ENCODE measurements around the gene HPD. TPM values are rescaled to one million over a fixed set of nuclear protein-coding genes. Genes with fewer than 3 reads are reported as not detected.

The HPD gene
- total RNA-seq (not detected), polyA plus RNA-seq (not detected), total RNA-seq (not detected)

GRCh38 chr12:121858662-121859572 lies at the start of gene HPD:
Gene HPD (minus strand): TSS chr12:121858859. CDS start chr12:121858823, 36 bp downstream.
- H3K27ac ChIP-seq (ENCODE audit: low read depth, low read length) = no peak within 1 kb of the TSS
- DNase-seq (no peak), ATAC-seq (no peak)
- no peak within 1 kb of the TSS for H3K4me3 ChIP-seq (ENCODE audit: low read length)
- Mint-ChIP-seq H3K36me3 (peaks cover 0 to 4% (median 0%) of the 10 kb centered on the region in 5 donors), H3K9me3 (no peaks in the 10 kb centered on the region), H3K4me1 (peaks cover 0 to 7% (median 0%) of the 10 kb centered on the region in 7 donors), H3K27me3 (no peaks in the 10 kb centered on the region), H3K27ac (no peak within 1 kb of the TSS), H3K4me3 (no peak within 1 kb of the TSS)
- H3K9me3 ChIP-seq (ENCODE audit: control insufficient read depth in 2 of 3, low read length in 3 of 3) = no peaks in the 10 kb centered on the region
- intact Hi-C loops (cut with micrococcal nuclease) = no loop called here
- H3K4me1 ChIP-seq (ENCODE audit: control insufficient read depth in 2 of 2, insufficient read depth in 2 of 2, low read length in 2 of 2) = no peaks in the 10 kb centered on the region
- ChIA-PET CTCF (no interaction called here), POLR2A (no interaction called here)
- H3K36me3 ChIP-seq (ENCODE audit: control insufficient read depth in 2 of 3, insufficient read depth in 3 of 3, low read length in 3 of 3) = no peaks in the 10 kb centered on the region
- H3K27me3 ChIP-seq (ENCODE audit: control insufficient read depth in 2 of 2, insufficient read depth in 2 of 2, low read length in 2 of 2) = no peaks in the 10 kb centered on the region

DNA sequence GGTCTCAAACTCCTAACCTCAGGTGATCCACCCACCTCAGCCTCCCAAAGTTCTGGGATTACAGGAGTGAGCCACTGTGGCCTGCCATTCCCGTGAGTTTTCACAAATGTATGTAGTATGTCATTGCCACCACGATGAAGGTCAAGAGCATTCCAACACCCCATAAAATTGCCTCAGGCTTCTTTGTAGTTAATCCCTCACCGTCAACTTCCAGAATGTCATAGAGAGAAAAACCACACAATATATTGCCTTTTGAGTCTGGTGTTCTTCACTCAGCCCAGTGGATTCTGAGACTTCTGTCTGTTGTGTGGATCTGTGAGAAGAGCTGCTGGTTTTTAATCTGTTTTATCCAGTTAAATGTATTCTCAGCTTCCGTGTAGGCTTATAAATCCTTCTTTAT lies 47.1 kb upstream of the HPD start:
- ChIA-PET CTCF (interaction anchor here (1.3 kb wide), 1 partner anchor 17 kb away, joined by 3 read pairs; no protein-coding TSS in a partner anchor), POLR2A (no interaction called here)
- no peak overlapping the region for H3K4me3 ChIP-seq (ENCODE audit: low read length)
- intact Hi-C loops (cut with micrococcal nuclease) = no loop called here
- DNase-seq = no peak
- H3K27me3 ChIP-seq (ENCODE audit: control insufficient read depth in 2 of 2, insufficient read depth in 2 of 2, low read length in 2 of 2) = no peaks in the 10 kb centered on the region
- no peak overlapping the region for H3K27ac ChIP-seq (ENCODE audit: low read depth, low read length)
- no peaks in the 10 kb centered on the region for H3K9me3 ChIP-seq (ENCODE audit: control insufficient read depth in 2 of 3, low read length in 3 of 3)
- no peaks in the 10 kb centered on the region for H3K27me3 Mint-ChIP-seq
- no peak overlapping the region for H3K4me3 Mint-ChIP-seq
- ATAC-seq = no peak
- peaks cover 7 to 13% (median 9%) of the 10 kb centered on the region in 7 donors for H3K4me1 Mint-ChIP-seq
- no peaks in the 10 kb centered on the region for H3K9me3 Mint-ChIP-seq
- H3K36me3 Mint-ChIP-seq = peaks cover 9 to 45% (median 27%) of the 10 kb centered on the region in 5 donors
- H3K27ac Mint-ChIP-seq = no peak overlapping the region
- H3K4me1 ChIP-seq (ENCODE audit: control insufficient read depth in 2 of 2, insufficient read depth in 2 of 2, low read length in 2 of 2) = no peaks in the 10 kb centered on the region
- H3K36me3 ChIP-seq (ENCODE audit: control insufficient read depth in 2 of 3, insufficient read depth in 3 of 3, low read length in 3 of 3) = peaks cover 0 to 68% (median 8%) of the 10 kb centered on the region in 3 experiments

GRCh38 chr12:121903202-121903601 lies 44.5 kb upstream of the HPD start:
- intact Hi-C loops (cut with micrococcal nuclease) = no loop called here
- CTCF ChIA-PET = interaction anchor here (0.6 kb wide), 1 partner anchor 10 kb away, joined by 4 read pairs; no protein-coding TSS in a partner anchor
- Histone ChIP-seq H3K27ac (ENCODE audit: low read depth, low read length) (no peak overlapping the region), H3K4me1 (ENCODE audit: control insufficient read depth in 2 of 2, insufficient read depth in 2 of 2, low read length in 2 of 2) (no peaks in the 10 kb centered on the region), H3K27me3 (ENCODE audit: control insufficient read depth in 2 of 2, insufficient read depth in 2 of 2, low read length in 2 of 2) (no peaks in the 10 kb centered on the region), H3K4me3 (ENCODE audit: low read length) (no peak overlapping the region), H3K9me3 (ENCODE audit: control insufficient read depth in 2 of 3, low read length in 3 of 3) (no peaks in the 10 kb centered on the region), H3K36me3 (ENCODE audit: control insufficient read depth in 2 of 3, insufficient read depth in 3 of 3, low read length in 3 of 3) (peaks cover 8 to 71% (median 9%) of the 10 kb centered on the region in 3 experiments)
- Mint-ChIP-seq H3K36me3 (peaks cover 3 to 41% (median 18%) of the 10 kb centered on the region in 5 donors), H3K9me3 (no peaks in the 10 kb centered on the region), H3K27ac (no peak overlapping the region), H3K4me1 (peaks cover 0 to 4% (median under 1%) of the 10 kb centered on the region in 7 donors), H3K4me3 (no peak overlapping the region), H3K27me3 (no peaks in the 10 kb centered on the region)
- DNase-seq (no peak), ATAC-seq (no peak)
- POLR2A ChIA-PET = interaction anchor here (0.7 to 1.4 kb wide), 2 partner anchors 10 to 1920 kb away, joined by 3 read pairs; no protein-coding TSS in a partner anchor

DNA sequence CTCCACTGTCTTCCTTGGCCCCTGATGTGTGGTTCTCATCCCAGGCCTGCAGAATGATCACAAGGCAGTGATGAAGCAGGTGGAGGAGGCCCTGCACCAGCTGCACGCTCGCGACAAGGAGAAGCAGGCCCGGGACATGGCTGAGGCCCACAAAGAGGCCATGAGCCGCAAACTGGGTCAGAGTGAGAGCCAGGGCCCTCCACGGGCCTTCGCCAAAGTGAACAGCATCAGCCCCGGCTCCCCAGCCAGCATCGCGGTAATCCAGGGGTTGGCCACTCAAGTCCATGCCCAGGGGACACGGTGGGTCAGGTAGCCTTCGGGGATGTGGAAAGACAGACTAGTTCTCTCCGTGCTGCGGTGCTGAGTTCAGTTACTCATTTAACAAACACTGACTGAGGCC lies 40.9 kb upstream of the HPD start:
- intact Hi-C loops (cut with micrococcal nuclease) = no loop called here
- H3K4me3 ChIP-seq (ENCODE audit: low read length) = no peak overlapping the region
- H3K27ac Mint-ChIP-seq = no peak overlapping the region
- peaks cover 3 to 46% (median 15%) of the 10 kb centered on the region in 5 donors for H3K36me3 Mint-ChIP-seq
- no peak for ATAC-seq
- POLR2A ChIA-PET = no interaction called here
- H3K9me3 Mint-ChIP-seq = no peaks in the 10 kb centered on the region
- H3K36me3 ChIP-seq (ENCODE audit: control insufficient read depth in 2 of 3, insufficient read depth in 3 of 3, low read length in 3 of 3) = peaks cover 9 to 83% (median 13%) of the 10 kb centered on the region in 3 experiments
- CTCF ChIA-PET = no interaction called here
- DNase-seq = no peak
- H3K27me3 Mint-ChIP-seq = no peaks in the 10 kb centered on the region
- H3K4me1 Mint-ChIP-seq = peaks cover 0 to 8% (median 4%) of the 10 kb centered on the region in 7 donors
- no peaks in the 10 kb centered on the region for H3K9me3 ChIP-seq (ENCODE audit: control insufficient read depth in 2 of 3, low read length in 3 of 3)
- no peak overlapping the region for H3K4me3 Mint-ChIP-seq
- H3K4me1 ChIP-seq (ENCODE audit: control insufficient read depth in 2 of 2, insufficient read depth in 2 of 2, low read length in 2 of 2) = no peaks in the 10 kb centered on the region
- H3K27me3 ChIP-seq (ENCODE audit: control insufficient read depth in 2 of 2, insufficient read depth in 2 of 2, low read length in 2 of 2) = no peaks in the 10 kb centered on the region
- no peak overlapping the region for H3K27ac ChIP-seq (ENCODE audit: low read depth, low read length)

DNA sequence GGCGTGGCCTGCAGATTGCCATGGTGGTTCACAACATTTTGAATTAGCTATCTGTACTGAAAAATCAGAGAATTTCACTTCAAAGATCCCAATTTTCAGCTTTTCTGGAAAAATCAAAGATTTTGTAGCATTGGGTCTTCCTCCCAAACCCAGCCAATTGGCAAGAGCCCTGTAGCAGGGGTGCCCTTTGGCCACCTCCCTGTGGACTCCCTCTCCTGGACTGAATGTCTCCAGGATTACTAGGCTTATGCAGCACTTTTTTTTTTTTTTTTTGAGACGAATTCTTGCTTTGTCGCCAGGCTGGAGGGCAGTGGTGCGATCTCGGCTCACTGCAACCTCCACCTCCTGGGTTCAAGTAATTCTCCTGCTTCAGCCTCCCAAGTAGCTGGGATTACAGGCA lies 39.6 kb upstream of the HPD start:
- ChIA-PET POLR2A (interaction anchor here (1.4 kb wide), 1 partner anchor 9 kb away, joined by 4 read pairs; the partner anchor contains the start of gene PSMD9), CTCF (interaction anchor here (0.6 to 1.4 kb wide), 3 partner anchors 11 to 104 kb away, joined by 3 to 4 read pairs (median 4); no protein-coding TSS in a partner anchor)
- intact Hi-C loops (cut with micrococcal nuclease) = no loop called here
- ATAC-seq = no peak
- Histone ChIP-seq H3K9me3 (ENCODE audit: control insufficient read depth in 2 of 3, low read length in 3 of 3) (no peaks in the 10 kb centered on the region), H3K36me3 (ENCODE audit: control insufficient read depth in 2 of 3, insufficient read depth in 3 of 3, low read length in 3 of 3) (peaks cover 9 to 78% (median 19%) of the 10 kb centered on the region in 3 experiments), H3K27me3 (ENCODE audit: control insufficient read depth in 2 of 2, insufficient read depth in 2 of 2, low read length in 2 of 2) (no peaks in the 10 kb centered on the region), H3K4me1 (ENCODE audit: control insufficient read depth in 2 of 2, insufficient read depth in 2 of 2, low read length in 2 of 2) (peaks cover 0 to 11% of the 10 kb centered on the region in 2 donors), H3K27ac (ENCODE audit: low read depth, low read length) (no peak overlapping the region), H3K4me3 (ENCODE audit: low read length) (no peak overlapping the region)
- no peaks in the 10 kb centered on the region for H3K27me3 Mint-ChIP-seq
- DNase-seq = no peak
- H3K4me1 Mint-ChIP-seq = peaks cover 10 to 21% (median 16%) of the 10 kb centered on the region in 7 donors
- no peaks in the 10 kb centered on the region for H3K9me3 Mint-ChIP-seq
- no peak overlapping the region for H3K4me3 Mint-ChIP-seq
- H3K27ac Mint-ChIP-seq = no peak overlapping the region
- peaks cover 3 to 46% (median 15%) of the 10 kb centered on the region in 5 donors for H3K36me3 Mint-ChIP-seq

DNA sequence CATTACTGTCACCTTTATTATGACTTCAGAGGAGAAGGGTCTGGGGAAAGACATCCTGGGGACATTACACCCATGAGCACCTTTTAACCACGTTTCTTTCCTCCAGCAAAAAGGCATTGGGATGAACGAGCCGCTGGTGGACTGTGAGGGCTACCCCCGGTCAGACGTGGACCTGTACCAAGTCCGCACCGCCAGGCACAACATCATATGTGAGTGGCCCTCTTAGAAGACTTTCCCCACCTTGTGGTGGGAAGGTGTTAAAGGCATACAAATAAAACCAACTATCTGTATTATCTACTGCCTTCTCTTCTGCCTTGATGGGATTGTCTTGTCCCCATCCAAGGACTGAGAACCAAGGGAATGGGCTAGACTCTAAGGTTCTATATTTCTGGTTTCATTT lies 36.0 kb upstream of the HPD start:
- Mint-ChIP-seq H3K27me3 (no peaks in the 10 kb centered on the region), H3K36me3 (peaks cover 3 to 26% (median 8%) of the 10 kb centered on the region in 5 donors), H3K27ac (peak overlapping the region in 8 of 9 donors; percentile 38 to 89 (median 74)), H3K9me3 (no peaks in the 10 kb centered on the region), H3K4me1 (peaks cover 17 to 42% (median 38%) of the 10 kb centered on the region in 7 donors), H3K4me3 (peak overlapping the region in 2 of 10 donors; percentile 37 to 46)
- peaks cover 11 to 18% of the 10 kb centered on the region in 2 donors for H3K4me1 ChIP-seq (ENCODE audit: control insufficient read depth in 2 of 2, insufficient read depth in 2 of 2, low read length in 2 of 2)
- H3K4me3 ChIP-seq (ENCODE audit: low read length) = no peak overlapping the region
- peak in 3 of 9 donors; percentile 10 to 21 (median 19) for DNase-seq
- H3K9me3 ChIP-seq (ENCODE audit: control insufficient read depth in 2 of 3, low read length in 3 of 3) = no peaks in the 10 kb centered on the region
- no peaks in the 10 kb centered on the region for H3K27me3 ChIP-seq (ENCODE audit: control insufficient read depth in 2 of 2, insufficient read depth in 2 of 2, low read length in 2 of 2)
- intact Hi-C loops (cut with micrococcal nuclease) = loop anchor here in 1 of 2 donors (1.0 kb wide), 1 partner anchor 100 kb away; no protein-coding TSS in a partner anchor
- peaks cover 4 to 50% (median 15%) of the 10 kb centered on the region in 3 experiments for H3K36me3 ChIP-seq (ENCODE audit: control insufficient read depth in 2 of 3, insufficient read depth in 3 of 3, low read length in 3 of 3)
- ATAC-seq = peak; percentile 46
- no peak overlapping the region for H3K27ac ChIP-seq (ENCODE audit: low read depth, low read length)
- ChIA-PET CTCF (interaction anchor here (0.7 to 1.5 kb wide), 4 partner anchors 83 to 197 kb away, joined by 3 to 9 read pairs (median 3); no protein-coding TSS in a partner anchor), POLR2A (interaction anchor here (3.2 kb wide), 1 partner anchor 100 kb away, joined by 13 read pairs; the partner anchor contains the start of gene RHOF)

Data from naive thymus-derived CD4-positive, alpha-beta T cell (primary cell).